PFSK-1 (cell line): ENCODE results near the gene CPVL.

Experiments used
- SIN3A ChIP-seq: IDR thresholded peaks from 2 replicates; pipeline ENCODE4 v1.6.1; 2012; ENCODE audit warnings: mild to moderate bottlenecking, low read length, moderate library complexity, borderline replicate concordance; ENCODE audit not compliant: insufficient read depth
- TAF1 ChIP-seq: IDR thresholded peaks from 2 replicates; pipeline ENCODE4 v1.6.1; 2012; ENCODE audit warnings: low read length, control low read depth, borderline replicate concordance; ENCODE audit not compliant: insufficient read depth
- TF ChIP-seq, protein P1 (sequence below), 2 experiments: IDR thresholded peaks; 2 replicates each; pipeline versions ENCODE4 v1.6.1 to v1.8.0; 2011 to 2012; ENCODE audit warnings: low read depth in 2 of 2, low read length in 2 of 2, control low read depth in 1 of 2, inconsistent platforms in 1 of 2, mild to moderate bottlenecking in 1 of 2, moderate library complexity in 1 of 2; ENCODE audit not compliant: insufficient read depth in 1 of 2

DNA sequence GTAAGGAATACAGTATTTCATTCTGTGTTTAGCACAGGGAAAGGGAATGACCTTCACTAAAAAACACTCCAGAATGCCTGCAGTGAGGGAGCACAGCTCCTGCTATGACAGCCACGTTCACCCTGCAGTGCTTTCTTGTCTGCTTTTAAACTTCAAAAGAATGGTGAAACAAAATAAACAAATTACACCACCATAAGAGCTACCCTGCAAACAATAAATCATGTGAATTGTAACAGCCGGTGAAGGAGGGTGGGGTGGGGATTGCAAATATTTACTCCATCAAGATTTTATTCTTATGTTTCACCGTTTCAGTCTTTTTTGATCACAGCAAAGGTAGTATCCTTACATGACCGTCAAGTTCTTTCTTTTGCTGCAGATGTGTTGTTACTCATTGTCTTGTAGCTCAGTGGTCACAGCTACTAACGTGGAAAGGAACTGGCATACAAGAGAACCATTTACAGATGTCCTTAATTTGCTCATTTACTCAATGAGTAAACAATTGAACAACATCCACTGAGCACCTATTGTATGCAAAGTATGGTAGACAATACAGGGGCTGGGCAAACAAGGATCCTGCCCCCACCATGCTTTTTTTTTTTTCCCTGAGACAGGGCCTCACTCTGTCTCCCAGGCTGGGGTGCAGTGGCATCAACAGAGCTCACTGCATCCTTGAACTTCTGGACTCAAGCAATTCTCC, 44.2 kb upstream of the CPVL start:
- TF ChIP-seq TAF1 (no peak), SIN3A (no peak)
- TF ChIP-seq, protein P1, sequence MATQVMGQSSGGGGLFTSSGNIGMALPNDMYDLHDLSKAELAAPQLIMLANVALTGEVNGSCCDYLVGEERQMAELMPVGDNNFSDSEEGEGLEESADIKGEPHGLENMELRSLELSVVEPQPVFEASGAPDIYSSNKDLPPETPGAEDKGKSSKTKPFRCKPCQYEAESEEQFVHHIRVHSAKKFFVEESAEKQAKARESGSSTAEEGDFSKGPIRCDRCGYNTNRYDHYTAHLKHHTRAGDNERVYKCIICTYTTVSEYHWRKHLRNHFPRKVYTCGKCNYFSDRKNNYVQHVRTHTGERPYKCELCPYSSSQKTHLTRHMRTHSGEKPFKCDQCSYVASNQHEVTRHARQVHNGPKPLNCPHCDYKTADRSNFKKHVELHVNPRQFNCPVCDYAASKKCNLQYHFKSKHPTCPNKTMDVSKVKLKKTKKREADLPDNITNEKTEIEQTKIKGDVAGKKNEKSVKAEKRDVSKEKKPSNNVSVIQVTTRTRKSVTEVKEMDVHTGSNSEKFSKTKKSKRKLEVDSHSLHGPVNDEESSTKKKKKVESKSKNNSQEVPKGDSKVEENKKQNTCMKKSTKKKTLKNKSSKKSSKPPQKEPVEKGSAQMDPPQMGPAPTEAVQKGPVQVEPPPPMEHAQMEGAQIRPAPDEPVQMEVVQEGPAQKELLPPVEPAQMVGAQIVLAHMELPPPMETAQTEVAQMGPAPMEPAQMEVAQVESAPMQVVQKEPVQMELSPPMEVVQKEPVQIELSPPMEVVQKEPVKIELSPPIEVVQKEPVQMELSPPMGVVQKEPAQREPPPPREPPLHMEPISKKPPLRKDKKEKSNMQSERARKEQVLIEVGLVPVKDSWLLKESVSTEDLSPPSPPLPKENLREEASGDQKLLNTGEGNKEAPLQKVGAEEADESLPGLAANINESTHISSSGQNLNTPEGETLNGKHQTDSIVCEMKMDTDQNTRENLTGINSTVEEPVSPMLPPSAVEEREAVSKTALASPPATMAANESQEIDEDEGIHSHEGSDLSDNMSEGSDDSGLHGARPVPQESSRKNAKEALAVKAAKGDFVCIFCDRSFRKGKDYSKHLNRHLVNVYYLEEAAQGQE (IDR thresholded peaks at IDR 0.05; ENCODE audit: insufficient read depth in 1 of 2, low read depth in 2 of 2, low read length in 2 of 2) = no peak
